Activated naive CD4-positive, alpha-beta T cell treated with anti-CD3 and anti-CD28 coated beads, Interleukin-2, amount 50 U/mL, for 24 hours (primary cell): ENCODE results near the gene ARID3B.
A peak's percentile ranks its signal among the peaks of the same experiment; 100 is the strongest.
"Not testable (repeated sequence)": the region's sequence is repeated elsewhere in the genome, so short reads cannot be mapped to it uniquely, and the experiment has no call there.

Experiments
- H3K27ac Mint-ChIP-seq: one replicate; pipeline ENCODE4 v1.8.0; 2021; ENCODE audit warnings: mild to moderate bottlenecking, mixed read lengths
- H3K27me3 Mint-ChIP-seq: one replicate; pipeline ENCODE4 v1.8.0; 2021; ENCODE audit warnings: mixed read lengths
- H3K36me3 Mint-ChIP-seq: one replicate; pipeline ENCODE4 v1.8.0; 2021; ENCODE audit warnings: mixed read lengths
- H3K4me1 Mint-ChIP-seq: one replicate; pipeline ENCODE4 v1.8.0; 2021; ENCODE audit warnings: mixed read lengths
- H3K4me3 Mint-ChIP-seq: one replicate; pipeline ENCODE4 v1.8.0; 2021; ENCODE audit warnings: mild to moderate bottlenecking, mixed read lengths
- H3K9me3 Mint-ChIP-seq: one replicate; pipeline ENCODE4 v1.8.0; 2021; ENCODE audit warnings: mixed read lengths

The ARID3B gene

DNA sequence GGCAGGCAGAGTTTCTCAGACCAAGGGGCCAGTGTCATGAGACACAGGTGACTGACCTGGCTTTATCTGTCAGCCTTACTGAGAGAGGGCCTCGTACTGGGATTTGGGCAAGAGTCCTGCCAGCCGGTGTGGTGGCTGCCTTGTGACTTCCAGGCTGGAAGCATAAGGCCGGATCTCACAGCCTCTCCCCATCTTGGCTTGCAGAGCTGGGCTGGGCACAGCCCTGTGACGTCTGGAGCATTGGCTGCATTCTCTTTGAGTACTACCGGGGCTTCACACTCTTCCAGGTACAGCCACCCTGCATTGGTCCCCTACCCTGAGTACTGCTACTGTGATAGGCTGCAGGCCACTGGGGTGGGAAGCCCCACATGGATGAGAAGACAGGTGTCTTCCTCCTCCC lies 86.7 kb downstream of the ARID3B start:
- Mint-ChIP-seq H3K27me3 (no peaks in the 10 kb centered on the region), H3K4me1 (peaks cover 32% of the 10 kb centered on the region), H3K36me3 (peaks cover 3% of the 10 kb centered on the region), H3K9me3 (no peaks in the 10 kb centered on the region), H3K27ac (no peak overlapping the region), H3K4me3 (no peak overlapping the region)

DNA sequence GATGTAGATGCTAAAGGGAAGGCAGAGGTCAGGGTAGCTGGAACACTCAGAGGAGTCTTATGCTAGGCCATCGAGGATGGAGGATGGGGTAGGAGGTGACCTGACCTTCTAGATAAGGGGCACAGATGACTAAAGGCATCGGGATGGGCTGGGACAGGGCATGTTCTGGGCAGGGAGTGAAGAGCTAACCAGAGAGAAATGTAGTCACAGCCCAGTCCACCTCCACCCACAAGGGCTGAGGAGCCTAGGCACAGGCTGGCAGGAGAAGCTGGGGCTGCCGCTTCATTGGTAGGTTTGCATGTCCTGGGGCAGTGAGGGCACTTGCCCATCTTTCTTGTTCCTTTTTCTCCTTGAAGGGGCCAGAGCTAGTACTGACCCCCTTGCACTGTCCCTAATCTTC lies 87.2 kb downstream of the ARID3B start:
- Mint-ChIP-seq H3K4me3 (no peak overlapping the region), H3K27ac (peak overlapping the region; percentile 66), H3K27me3 (no peaks in the 10 kb centered on the region), H3K4me1 (peaks cover 29% of the 10 kb centered on the region), H3K9me3 (no peaks in the 10 kb centered on the region), H3K36me3 (peaks cover 3% of the 10 kb centered on the region)

DNA sequence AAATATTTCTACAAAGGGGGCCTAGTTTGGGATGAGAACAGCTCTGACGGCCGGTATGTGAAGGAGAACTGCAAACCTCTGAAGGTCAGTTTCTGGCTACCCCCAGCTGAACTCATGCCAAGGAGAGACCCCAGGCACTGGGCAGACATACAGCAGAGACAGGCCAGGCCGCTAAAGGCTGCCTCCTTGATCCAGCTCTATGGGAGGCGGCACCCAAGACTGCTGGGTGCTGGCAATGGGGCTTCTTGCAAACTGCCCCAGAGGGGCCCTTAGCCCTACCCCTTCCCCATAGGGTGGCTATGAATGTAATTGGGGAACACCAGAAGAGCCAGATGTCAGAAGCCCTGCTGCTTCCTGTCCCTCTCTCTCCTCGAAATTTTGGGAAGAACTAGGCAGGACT lies 87.9 kb downstream of the ARID3B start:
- Mint-ChIP-seq H3K27ac (no peak overlapping the region), H3K36me3 (no peaks in the 10 kb centered on the region), H3K4me3 (no peak overlapping the region)

DNA sequence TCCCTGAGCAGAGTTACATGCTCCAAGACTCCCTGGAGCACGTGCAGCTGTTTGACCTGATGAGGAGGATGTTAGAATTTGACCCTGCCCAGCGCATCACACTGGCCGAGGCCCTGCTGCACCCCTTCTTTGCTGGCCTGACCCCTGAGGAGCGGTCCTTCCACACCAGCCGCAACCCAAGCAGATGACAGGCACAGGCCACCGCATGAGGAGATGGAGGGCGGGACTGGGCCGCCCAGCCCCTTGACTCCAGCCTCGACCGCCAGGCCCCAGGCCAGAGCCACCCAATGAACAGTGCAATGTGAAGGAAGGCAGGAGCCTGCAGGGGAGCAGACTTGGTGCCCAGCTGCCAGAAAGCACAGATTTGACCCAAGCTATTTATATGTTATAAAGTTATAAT lies 88.7 kb downstream of the ARID3B start:
- not testable (repeated sequence) for H3K9me3 Mint-ChIP-seq, H3K36me3 Mint-ChIP-seq, H3K27ac Mint-ChIP-seq, H3K27me3 Mint-ChIP-seq, H3K4me3 Mint-ChIP-seq
- H3K4me1 Mint-ChIP-seq, result peaks cover 22% of the 10 kb centered on the region

More for the DNA sequence above, 87.9 kb downstream of the ARID3B start:
- Mint-ChIP-seq H3K9me3 (no peaks in the 10 kb centered on the region), H3K27me3 (no peaks in the 10 kb centered on the region), H3K4me1 (peaks cover 26% of the 10 kb centered on the region)

DNA sequence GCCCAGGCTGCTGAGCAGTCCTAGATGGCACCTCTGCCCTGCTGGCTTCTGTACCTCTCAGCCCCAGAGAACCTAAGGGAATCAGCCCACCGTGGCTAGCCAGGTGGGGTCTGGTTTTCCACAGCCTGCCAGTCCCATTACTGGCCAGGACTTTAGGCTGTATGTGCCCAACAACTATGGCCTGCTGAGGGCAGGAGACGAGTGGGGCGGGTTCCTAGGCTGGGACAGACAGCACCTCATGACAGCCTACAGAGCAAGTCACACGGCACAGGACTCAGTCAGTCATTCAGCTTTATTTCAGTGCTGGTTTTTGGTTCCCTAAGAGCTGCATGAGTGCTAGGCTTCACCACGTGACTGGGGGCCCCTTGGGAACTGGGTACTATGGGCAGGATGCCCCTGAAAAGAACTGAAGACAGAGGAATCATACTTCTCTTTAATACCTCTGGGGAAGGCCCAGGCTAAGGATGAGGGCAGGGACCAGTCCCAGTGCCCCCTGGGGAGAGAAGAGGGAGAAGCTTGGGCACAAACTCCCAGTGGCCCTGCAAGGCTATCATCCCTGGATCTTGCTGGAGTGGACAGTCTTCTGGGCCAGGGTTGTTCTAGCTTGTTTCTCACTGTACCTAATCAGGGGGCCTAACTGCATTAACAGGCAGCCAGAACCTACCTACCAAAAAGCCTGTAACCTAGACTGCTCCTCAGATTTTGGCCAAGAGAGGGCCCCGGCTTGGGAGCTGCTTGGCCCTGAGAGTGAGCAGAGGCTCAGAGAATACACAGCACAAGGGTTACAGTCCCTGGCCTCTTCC lies 89.5 kb downstream of the ARID3B start:
- Mint-ChIP-seq H3K4me1 (peaks cover 22% of the 10 kb centered on the region), H3K27ac (peak overlapping the region; percentile 55), H3K27me3 (no peaks in the 10 kb centered on the region)

DNA sequence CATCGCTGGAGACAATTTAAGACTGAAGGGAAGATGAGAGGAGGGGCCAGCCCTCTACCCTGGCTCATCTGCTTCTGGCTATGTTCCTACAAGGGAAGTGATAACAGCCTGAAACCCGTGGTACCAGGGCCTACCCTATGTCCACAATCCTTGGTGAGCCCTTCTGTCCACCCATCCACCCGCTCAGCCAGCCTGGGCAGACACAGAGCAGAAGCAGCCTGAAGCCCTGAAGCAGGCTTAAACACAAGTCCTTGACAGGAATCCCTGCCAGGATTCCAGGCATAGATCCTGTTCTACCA lies 90.0 kb downstream of the ARID3B start:
- Mint-ChIP-seq H3K4me3 (no peak overlapping the region), H3K27ac (no peak overlapping the region), H3K9me3 (no peaks in the 10 kb centered on the region), H3K27me3 (no peaks in the 10 kb centered on the region), H3K4me1 (peaks cover 17% of the 10 kb centered on the region), H3K36me3 (peaks cover 2% of the 10 kb centered on the region)

More for the DNA sequence above, 89.5 kb downstream of the ARID3B start:
- Mint-ChIP-seq H3K36me3 (no peaks in the 10 kb centered on the region), H3K9me3 (no peaks in the 10 kb centered on the region), H3K4me3 (no peak overlapping the region)

DNA sequence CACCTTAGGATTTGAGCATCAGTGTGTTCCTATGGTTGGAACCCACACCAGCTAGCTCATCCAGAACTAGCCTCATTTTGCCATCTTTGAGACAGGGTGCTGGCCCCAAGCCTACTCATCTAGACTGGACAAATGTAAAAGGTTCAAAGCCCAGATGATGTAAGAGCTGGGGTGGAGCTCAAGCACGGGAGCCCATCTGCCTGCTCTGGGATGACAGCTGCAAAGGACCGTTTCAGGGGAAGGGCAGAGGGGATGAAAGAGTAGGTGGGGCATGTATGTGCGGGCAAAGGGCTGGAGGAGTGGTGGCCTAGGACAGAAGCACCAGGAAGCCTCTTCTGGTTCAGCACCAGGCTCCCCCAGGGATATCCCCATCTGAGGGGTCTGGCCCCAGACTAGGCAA lies 90.4 kb downstream of the ARID3B start:
- no peaks in the 10 kb centered on the region for H3K27me3 Mint-ChIP-seq
- H3K36me3 Mint-ChIP-seq, result peaks cover 2% of the 10 kb centered on the region
- no peaks in the 10 kb centered on the region for H3K9me3 Mint-ChIP-seq
- H3K27ac Mint-ChIP-seq, result no peak overlapping the region
- H3K4me3 Mint-ChIP-seq, result no peak overlapping the region
- H3K4me1 Mint-ChIP-seq, result peaks cover 13% of the 10 kb centered on the region

DNA sequence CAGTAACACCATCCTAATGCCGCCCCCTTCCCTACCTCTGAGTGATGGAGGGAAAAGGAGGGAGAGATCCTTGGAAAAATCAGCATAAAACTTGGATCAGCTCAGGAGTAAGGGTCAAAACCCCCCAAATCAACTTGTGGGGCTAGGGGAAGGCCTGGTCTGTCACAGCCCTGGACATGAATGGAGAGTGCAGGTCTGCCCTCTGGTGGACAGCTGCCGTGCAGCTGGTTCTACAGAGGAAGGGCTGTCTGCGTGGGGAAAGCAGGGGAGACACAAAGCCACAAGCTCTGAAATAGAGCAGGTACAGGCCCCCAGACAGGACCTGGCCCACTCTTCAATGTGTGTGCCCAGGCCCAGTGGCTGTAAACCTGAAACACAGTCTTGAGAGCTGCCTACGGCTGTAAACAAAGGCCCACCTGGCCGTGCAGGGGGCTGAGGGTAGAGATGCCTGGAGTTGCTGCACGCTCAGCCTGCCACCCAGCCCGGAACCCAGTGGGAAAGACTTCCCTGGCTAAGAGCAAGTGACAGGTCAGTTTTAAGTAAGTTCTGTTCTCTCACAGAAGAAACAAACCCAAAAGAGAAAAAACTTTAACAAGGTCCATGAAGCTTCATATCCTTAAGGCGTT lies 91.0 kb downstream of the ARID3B start:
- peaks cover 9% of the 10 kb centered on the region for H3K4me1 Mint-ChIP-seq
- peak overlapping the region; percentile 72 for H3K27ac Mint-ChIP-seq
- no peak overlapping the region for H3K4me3 Mint-ChIP-seq
- no peaks in the 10 kb centered on the region for H3K9me3 Mint-ChIP-seq
- H3K27me3 Mint-ChIP-seq, result no peaks in the 10 kb centered on the region
- peaks cover 4% of the 10 kb centered on the region for H3K36me3 Mint-ChIP-seq

DNA sequence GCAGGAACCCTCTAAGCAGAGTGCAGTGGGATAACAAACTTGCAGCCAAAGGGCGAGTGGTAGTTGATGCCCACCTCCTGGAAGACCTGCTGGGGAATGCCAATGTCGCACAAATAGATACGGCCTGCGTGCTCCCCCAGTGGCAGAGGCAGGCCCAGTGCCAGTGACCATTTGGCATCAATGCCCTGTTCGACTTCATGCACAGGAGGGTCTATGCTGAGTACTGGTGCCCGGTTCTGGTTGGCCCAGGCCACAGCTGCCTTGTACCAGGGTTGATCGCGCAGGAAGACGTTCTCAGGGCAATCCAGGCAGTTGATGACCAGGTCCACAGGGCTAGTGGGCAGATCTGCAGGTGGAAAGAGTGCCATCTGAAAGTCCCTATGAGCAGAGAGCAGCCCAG lies 91.6 kb downstream of the ARID3B start:
- Mint-ChIP-seq H3K27me3 (no peaks in the 10 kb centered on the region), H3K9me3 (no peaks in the 10 kb centered on the region), H3K4me1 (peaks cover 5% of the 10 kb centered on the region), H3K4me3 (no peak overlapping the region), H3K27ac (no peak overlapping the region), H3K36me3 (peaks cover 4% of the 10 kb centered on the region)

DNA sequence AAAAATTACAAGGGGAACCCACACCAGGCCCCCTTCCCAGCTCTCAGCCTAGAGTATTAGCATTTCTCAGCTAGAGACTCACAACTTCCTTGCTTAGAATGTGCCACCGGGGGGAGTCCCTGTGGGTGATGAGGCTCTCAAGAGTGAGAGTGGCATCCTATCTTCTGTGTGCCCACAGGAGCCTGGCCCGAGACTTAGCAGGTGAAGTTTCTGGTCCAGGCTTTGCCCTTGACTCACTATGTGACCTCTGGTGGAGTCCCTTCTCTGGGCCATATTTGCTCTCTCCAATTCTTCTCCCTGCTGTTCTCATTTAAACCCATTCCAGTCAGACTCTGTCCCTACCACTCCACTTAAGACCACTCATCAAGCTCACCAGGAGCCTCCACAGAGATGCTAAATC lies 92.8 kb downstream of the ARID3B start:
- Mint-ChIP-seq H3K27ac (peak overlapping the region; percentile 25), H3K9me3 (no peaks in the 10 kb centered on the region), H3K4me1 (peaks cover 5% of the 10 kb centered on the region), H3K4me3 (no peak overlapping the region), H3K27me3 (no peaks in the 10 kb centered on the region), H3K36me3 (peaks cover 4% of the 10 kb centered on the region)

DNA sequence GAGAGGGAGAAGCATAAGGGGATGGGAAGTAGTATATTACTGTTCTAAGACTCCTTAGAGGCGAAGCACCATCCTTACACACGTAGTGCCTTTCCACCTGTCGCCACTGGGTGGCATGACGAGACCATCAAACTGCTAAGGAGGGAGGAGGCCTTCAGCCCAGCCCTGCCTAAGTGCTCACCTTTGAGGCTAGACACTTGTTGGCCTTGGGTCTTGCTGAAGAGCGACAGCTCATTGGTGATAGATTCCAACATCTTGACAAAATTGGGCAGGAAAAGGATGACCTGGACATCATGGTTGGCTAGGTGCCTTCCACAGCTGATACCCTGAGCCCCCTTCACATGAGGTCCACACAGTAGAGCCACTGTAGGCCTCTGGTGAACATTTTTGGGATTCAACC lies 94.2 kb downstream of the ARID3B start:
- H3K36me3 Mint-ChIP-seq, result peaks cover 6% of the 10 kb centered on the region
- no peak overlapping the region for H3K4me3 Mint-ChIP-seq
- H3K4me1 Mint-ChIP-seq, result peaks cover 5% of the 10 kb centered on the region
- no peaks in the 10 kb centered on the region for H3K9me3 Mint-ChIP-seq
- H3K27me3 Mint-ChIP-seq, result no peaks in the 10 kb centered on the region
- no peak overlapping the region for H3K27ac Mint-ChIP-seq

DNA sequence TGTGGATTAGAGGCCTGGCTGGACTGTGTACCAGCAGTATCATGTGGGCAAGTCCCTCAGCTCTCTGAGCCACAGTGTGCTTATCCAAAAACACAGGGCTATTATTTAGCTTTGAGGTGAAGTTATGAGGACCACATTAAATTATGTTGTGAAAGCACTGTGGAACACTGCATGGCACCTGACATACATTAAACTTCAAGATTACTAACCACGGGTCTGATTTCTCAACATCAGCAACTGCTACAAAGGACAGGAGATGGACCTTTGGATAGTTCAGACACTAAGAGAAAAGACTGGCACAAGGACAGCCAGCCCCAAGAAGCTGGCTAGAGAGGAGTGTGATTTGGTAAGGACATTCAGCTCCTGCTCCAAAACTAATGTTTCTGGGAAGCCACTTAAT lies 96.0 kb downstream of the ARID3B start:
- Mint-ChIP-seq H3K4me1 (peaks cover 14% of the 10 kb centered on the region), H3K36me3 (peaks cover 6% of the 10 kb centered on the region), H3K4me3 (no peak overlapping the region), H3K9me3 (no peaks in the 10 kb centered on the region), H3K27ac (no peak overlapping the region), H3K27me3 (no peaks in the 10 kb centered on the region)

DNA sequence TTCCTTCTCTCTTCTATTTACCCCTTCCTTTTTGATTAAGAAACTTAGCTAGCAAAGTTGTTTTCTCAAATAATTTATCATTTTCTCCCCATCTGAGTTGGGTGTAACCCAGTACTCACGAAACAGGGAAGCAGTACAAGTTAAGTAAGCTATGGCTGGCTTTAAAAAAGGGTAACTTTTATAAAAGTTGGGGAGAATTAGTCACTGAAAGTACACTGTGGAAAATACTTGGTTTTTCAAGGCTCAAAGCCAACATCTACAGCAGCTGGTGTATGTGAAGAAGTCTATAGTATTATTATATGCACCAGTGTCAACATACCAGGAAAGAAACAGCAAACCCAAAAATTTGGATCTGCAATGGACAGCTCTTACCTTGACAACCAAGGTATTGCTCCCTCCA lies 100.1 kb downstream of the ARID3B start:
- Mint-ChIP-seq H3K9me3 (no peaks in the 10 kb centered on the region), H3K27ac (peak overlapping the region; percentile 90), H3K36me3 (peaks cover 4% of the 10 kb centered on the region), H3K27me3 (no peaks in the 10 kb centered on the region), H3K4me1 (peaks cover 28% of the 10 kb centered on the region), H3K4me3 (no peak overlapping the region)

DNA sequence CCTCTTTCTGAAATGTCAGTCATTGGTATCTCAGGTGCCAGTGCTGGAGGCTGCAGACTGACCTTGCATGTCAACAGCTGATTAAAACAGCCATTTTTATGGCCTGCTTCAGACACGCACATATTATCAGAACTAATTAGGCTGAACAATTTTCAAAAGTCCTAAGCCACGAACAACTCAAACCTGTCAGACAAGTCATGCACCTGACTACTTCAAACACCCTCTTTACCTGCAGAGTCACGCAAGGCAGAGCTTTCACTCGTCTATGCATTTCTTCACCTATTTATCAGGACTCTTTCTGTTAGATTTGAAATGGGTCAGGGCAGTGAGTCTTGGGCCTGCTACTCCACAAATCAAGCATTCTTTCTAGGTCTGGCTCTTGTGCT lies 101.3 kb downstream of the ARID3B start:
- Mint-ChIP-seq H3K27me3 (no peaks in the 10 kb centered on the region), H3K27ac (no peak overlapping the region), H3K4me3 (no peak overlapping the region), H3K9me3 (no peaks in the 10 kb centered on the region), H3K4me1 (peaks cover 33% of the 10 kb centered on the region), H3K36me3 (peaks cover 3% of the 10 kb centered on the region)

DNA sequence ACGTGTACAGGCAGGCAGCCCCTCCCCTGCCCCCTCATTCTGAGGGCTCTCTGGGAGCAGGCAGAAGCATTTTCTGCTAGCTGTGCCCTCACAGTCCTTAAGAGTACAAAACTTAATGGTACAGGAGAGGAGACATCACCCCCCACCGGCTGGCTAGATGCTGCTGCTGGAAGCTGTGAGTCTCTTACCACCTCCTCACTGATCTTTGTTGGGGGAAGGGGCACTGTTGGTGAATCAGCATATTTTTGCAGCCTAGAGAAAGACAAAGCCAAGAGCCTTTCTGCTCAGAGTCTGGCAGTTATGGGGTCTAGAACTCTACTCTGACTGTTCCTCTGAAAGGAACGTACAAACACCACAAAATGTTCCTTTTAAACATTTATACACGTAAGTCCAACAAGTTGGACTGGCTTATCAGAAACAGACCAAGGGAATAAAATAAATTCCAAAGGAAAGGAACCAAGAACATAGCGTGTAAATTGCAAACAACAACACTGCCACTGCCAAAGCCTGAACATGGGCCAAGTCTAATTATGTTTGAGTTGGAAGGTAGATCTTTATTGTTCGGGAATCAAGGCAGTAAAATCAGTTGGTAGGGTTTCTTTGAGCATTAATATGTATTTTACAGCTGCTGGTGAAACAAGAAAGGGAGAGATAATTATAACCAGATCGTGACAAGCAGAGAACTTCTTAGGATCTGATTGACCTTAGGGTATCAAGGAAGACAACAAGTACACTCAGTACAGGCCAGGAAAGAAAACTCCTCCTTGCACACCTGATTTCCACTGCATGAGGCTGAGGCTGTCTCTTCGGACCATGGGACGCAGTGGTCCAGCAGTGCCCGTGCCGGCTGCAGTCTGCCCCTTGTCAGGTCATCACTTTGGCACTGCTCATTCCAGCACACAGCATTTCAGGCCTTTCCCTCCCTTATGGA lies 102.0 kb downstream of the ARID3B start:
- H3K36me3 Mint-ChIP-seq, result peaks cover 3% of the 10 kb centered on the region

DNA sequence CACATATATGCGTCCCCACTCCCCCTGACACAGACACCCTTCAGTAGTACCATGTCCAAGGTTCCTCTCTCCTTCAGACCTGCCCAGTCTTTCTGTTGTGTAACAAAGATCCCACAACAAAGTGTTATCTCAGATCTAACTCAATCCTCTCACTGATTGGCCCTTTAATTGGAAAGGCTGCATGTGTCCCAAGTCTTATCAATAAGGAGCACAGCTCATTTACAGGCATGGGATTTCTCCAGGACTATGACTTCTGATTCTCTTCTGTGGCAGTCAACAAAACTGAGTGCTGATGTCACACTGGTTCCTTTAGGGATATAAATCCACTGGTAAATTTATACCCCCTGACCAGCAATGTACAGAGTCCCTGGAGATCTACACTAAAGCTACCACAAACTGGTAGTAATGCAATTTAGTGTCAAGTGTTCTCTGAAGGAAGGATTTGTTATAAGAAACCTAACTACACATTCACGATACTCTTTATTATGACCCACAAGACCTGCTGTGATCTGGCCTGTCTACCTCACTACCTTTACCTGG lies 102.7 kb downstream of the ARID3B start:
- H3K36me3 Mint-ChIP-seq, result peaks cover 4% of the 10 kb centered on the region
- H3K27ac Mint-ChIP-seq, result peak overlapping the region; percentile 57

More for the DNA sequence above, 102.0 kb downstream of the ARID3B start:
- Mint-ChIP-seq H3K27ac (peak overlapping the region; percentile 57), H3K4me1 (peaks cover 37% of the 10 kb centered on the region), H3K9me3 (no peaks in the 10 kb centered on the region), H3K27me3 (no peaks in the 10 kb centered on the region), H3K4me3 (no peak overlapping the region)

More for the DNA sequence above, 102.7 kb downstream of the ARID3B start:
- Mint-ChIP-seq H3K4me3 (no peak overlapping the region), H3K4me1 (peaks cover 44% of the 10 kb centered on the region), H3K27me3 (no peaks in the 10 kb centered on the region), H3K9me3 (no peaks in the 10 kb centered on the region)
